Psoas muscle (tissue), 8 donors: Measurements from ENCODE around the gene CARMIL1. TPM values are rescaled to one million over a fixed set of nuclear protein-coding genes. Genes with fewer than 3 reads are reported as not detected.
A peak's percentile ranks its signal among the peaks of the same experiment; 100 is the strongest.

ENCODE experiments used
- ATAC-seq, 4 donors: fragments of 200-7000 bp; cut with Tn5 transposase; one replicate each; pipeline ENCODE4 v1.9.1; 2020; ENCODE audit warnings: moderate library complexity in 3 of 4, mild to moderate bottlenecking in 2 of 4
- DNase-seq, 2 donors: peaks; one replicate each; pipeline ENCODE4 v3.0.0-alpha.2; 2020
- H3K27ac ChIP-seq: fragments of 200-600 bp; one replicate; pipeline ENCODE4 v1.8.0; 2022
- H3K27me3 ChIP-seq, 3 donors: fragments of 200-600 bp in 1 of 3; one replicate each; pipeline versions ENCODE4 v1.6.1 to v1.8.0; 2013 to 2022; ENCODE audit warnings: low read length in 2 of 3, mild to moderate bottlenecking in 2 of 3, moderate library complexity in 1 of 3; ENCODE audit not compliant: insufficient read depth in 3 of 3
- H3K36me3 ChIP-seq, 2 donors: fragments of 200-600 bp in 1 of 2; one replicate each; pipeline versions ENCODE4 v1.6.1 to v1.8.0; 2013 to 2022; ENCODE audit warnings: low read depth in 1 of 2, mild to moderate bottlenecking in 1 of 2, moderate library complexity in 1 of 2; ENCODE audit not compliant: insufficient read depth in 1 of 2
- H3K4me1 ChIP-seq: fragments of 200-600 bp; one replicate; pipeline ENCODE4 v1.8.0; 2022
- H3K4me3 ChIP-seq: fragments of 200-600 bp; one replicate; pipeline ENCODE4 v1.8.0; 2022; ENCODE audit warnings: mild to moderate bottlenecking
- H3K9me3 ChIP-seq: fragments of 200-600 bp; one replicate; pipeline ENCODE4 v1.8.0; 2022
- CTCF ChIP-seq: fragments of 200-600 bp; IDR thresholded peaks from one replicate; pipeline ENCODE4 v1.8.0; 2022; ENCODE audit warnings: antibody characterized with exemption
- WGBS, 3 donors: extraction: QIAGEN DNeasy Blood & Tissue Kit; methylation state at CpG; one replicate each; pipeline versions ENCODE4 v1.1.6 to v1.1.7; 2013; 5-methylcytosine and 5-hydroxymethylcytosine counted together
- intact Hi-C, 2 donors: fragments of 100-400 bp; cut with DNase I; formaldehyde crosslinking; loops; one replicate each; pipeline versions ENCODE4 v1.11.0 to v1.14.2; 2022
- polyA plus RNA-seq, 3 donors: library from polyadenylated mRNA; stranded (reverse); fragments of 200-250 nt; gene quantifications; one replicate each; pipeline ENCODE4 v1.2.3, GENCODE V29; 2013
- total RNA-seq, 4 donors: library from RNA; stranded (reverse); fragmentation: NEBNext Ultra II Directional in 2 of 4; extraction: Animal tissue kit (Norgen Biotek cat#: 25700) in 2 of 4; gene quantifications; one replicate each; pipeline versions ENCODE4 v1.2.1 to v1.2.4, GENCODE V29; 2021 to 2023
- donor health status: healthy with polysubstance abuse.
- donor health status: DM: no; HTN: no; CAD: no; lungs with moderate emphysema.
- donor health status: Bipolar disorder and iron deficiency.
- donor health status: healthy.
- donor health status: DM: yes; HTN: yes; CAD: no.
- donor health status: DM: no; HTN: no; CAD: no.
- donor health status: DM: no; HTN: no; CAD: no.
- donor health status: DM: yes; HTN: yes; CAD: no.

CARMIL1 gene
- total and polyA plus RNA-seq, 7 donors = 0.11 to 1.0 (median 0.76) TPM

GRCh38 chr6:25642667-25643328 is 363.6 kb downstream of the CARMIL1 start:
- intact Hi-C loops = no loop called here
- Histone ChIP-seq H3K27ac (no peak overlapping the region), H3K4me1 (no peaks in the 10 kb centered on the region), H3K4me3 (no peak overlapping the region), H3K36me3 (no peaks in the 10 kb centered on the region), H3K9me3 (no peaks in the 10 kb centered on the region), H3K27me3 (peaks cover 0 to 5% (median 0%) of the 10 kb centered on the region in 3 donors)
- ATAC-seq (no peak), DNase-seq (no peak)
- WGBS, 3 donors = 75 to 87% (median 77%) methylated on average over 3 of the region's 3 CpGs
- no peak for TF ChIP-seq CTCF

GRCh38 chr6:25645916-25646315 is 366.7 kb downstream of the CARMIL1 start:
- intact Hi-C loops = no loop called here
- no peak for TF ChIP-seq CTCF
- no peak for ATAC-seq
- Histone ChIP-seq H3K9me3 (no peaks in the 10 kb centered on the region), H3K36me3 (no peaks in the 10 kb centered on the region), H3K27ac (no peak overlapping the region), H3K4me1 (no peaks in the 10 kb centered on the region), H3K4me3 (no peak overlapping the region), H3K27me3 (peaks cover 0 to 13% (median 5%) of the 10 kb centered on the region in 3 donors)
- WGBS, 3 donors = 43 to 44% (median 43%) methylated on average over 4 of the region's 4 CpGs
- DNase-seq = no peak

GRCh38 chr6:25649611-25650010 is 370.4 kb downstream of the CARMIL1 start:
- Histone ChIP-seq H3K9me3 (no peaks in the 10 kb centered on the region), H3K36me3 (no peaks in the 10 kb centered on the region), H3K27me3 (peaks cover 0 to 45% (median 9%) of the 10 kb centered on the region in 3 donors), H3K27ac (no peak overlapping the region), H3K4me3 (no peak overlapping the region), H3K4me1 (no peaks in the 10 kb centered on the region)
- DNase-seq = no peak
- no peak for ATAC-seq
- intact Hi-C loops = no loop called here
- no peak for TF ChIP-seq CTCF
- WGBS, 3 donors = 47 to 74% (median 64%) methylated on average over 1 of the region's 1 CpG

GRCh38 chr6:25652007-25652515 is 372.9 kb downstream of the CARMIL1 start, which contains the start of gene SCGN:
Gene SCGN (plus strand): TSS chr6:25652215. CDS start chr6:25652404, 189 bp downstream.
- no peak for ATAC-seq
- DNase-seq = peak; percentile 52 to 61
- no peaks in the 10 kb centered on the region for H3K4me1 ChIP-seq
- WGBS, 3 donors = 2 to 3% (median 3%) methylated on average over 33 to 35 of the region's 35 CpGs
- peaks cover 0 to 50% (median 8%) of the 10 kb centered on the region in 3 donors for H3K27me3 ChIP-seq
- H3K27ac ChIP-seq = no peak within 1 kb of the TSS
- H3K36me3 ChIP-seq = no peaks in the 10 kb centered on the region
- TF ChIP-seq CTCF = no peak
- H3K9me3 ChIP-seq = no peaks in the 10 kb centered on the region
- intact Hi-C loops = no loop called here
- no peak within 1 kb of the TSS for H3K4me3 ChIP-seq
